Activated B cell treated with CpG ODN at 0.5 μM for 24 hours (primary cell): ENCODE measurements around the gene SHCBP1. TPM values are rescaled to one million over a fixed set of nuclear protein-coding genes. Genes with fewer than 3 reads are reported as not detected.

ENCODE experiments used
- ATAC-seq: fragments of 200-7000 bp; cut with Tn5 transposase; one replicate; pipeline ENCODE4 v1.10.0; 2021; ENCODE audit warnings: low read depth, mild to moderate bottlenecking, moderate library complexity
- CTCF ChIA-PET: fragments of 350-600 bp; sonication (Branson Sonifier 250); formaldehyde crosslinking; loops from one replicate; lab custom pipeline; 2021; ENCODE audit warnings: antibody characterized with exemption; lab: Charles Lee
- POLR2A ChIA-PET: fragments of 350-600 bp; sonication (Branson Sonifier 250); formaldehyde crosslinking; loops from one replicate; lab custom pipeline; 2021; ENCODE audit warnings: antibody characterized with exemption; lab: Charles Lee
- DNase-seq: peaks from one replicate; pipeline ENCODE4 v3.0.0; 2022
- H3K27ac Mint-ChIP-seq: one replicate; pipeline ENCODE4 v1.8.0; 2020; ENCODE audit warnings: mixed read lengths
- H3K27me3 Mint-ChIP-seq: one replicate; pipeline ENCODE4 v1.8.0; 2021; ENCODE audit warnings: mixed read lengths
- H3K36me3 Mint-ChIP-seq: one replicate; pipeline ENCODE4 v1.8.0; 2021; ENCODE audit warnings: low read depth, mixed read lengths
- H3K4me1 Mint-ChIP-seq: one replicate; pipeline ENCODE4 v1.8.0; 2021; ENCODE audit warnings: mixed read lengths
- H3K4me3 Mint-ChIP-seq: one replicate; pipeline ENCODE4 v1.8.0; 2020; ENCODE audit warnings: mild to moderate bottlenecking, mixed read lengths
- H3K9me3 Mint-ChIP-seq: one replicate; pipeline ENCODE4 v1.8.0; 2020; ENCODE audit warnings: mixed read lengths
- CTCF ChIP-seq: fragments of 200-600 bp; IDR thresholded peaks from one replicate; pipeline ENCODE4 v1.8.0; 2022; ENCODE audit warnings: antibody characterized with exemption, mild to moderate bottlenecking
- intact Hi-C: fragments of 100-400 bp; cut with micrococcal nuclease; formaldehyde crosslinking; loops from one replicate; pipeline ENCODE4 v1.15.1; 2024
- total RNA-seq: library from RNA; stranded (reverse); gene quantifications from 2 replicates; pipeline ENCODE4 v1.2.3, GENCODE V29; 2022

Gene SHCBP1
- total RNA-seq, 1 donor from 2014 or later: 2.0 TPM

DNA sequence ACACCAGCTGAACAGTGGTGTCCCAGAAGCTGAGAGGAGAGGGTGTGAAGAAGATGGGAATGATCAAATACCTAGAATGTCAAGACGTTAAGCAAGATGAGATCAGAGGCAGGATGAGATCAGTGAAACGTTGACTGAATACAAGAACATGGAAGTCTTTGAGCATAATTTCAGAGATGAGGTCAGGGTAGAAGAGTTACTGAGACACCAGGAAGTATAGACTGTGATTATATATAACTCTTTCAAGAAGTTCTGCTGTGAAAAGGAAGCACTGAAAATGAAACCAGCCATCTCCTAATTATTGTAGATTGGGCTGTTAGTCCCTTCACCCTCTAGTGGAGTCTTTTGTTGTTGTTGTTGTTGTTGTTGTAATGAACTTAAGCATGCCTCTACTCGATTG lies 9.1 kb downstream of the SHCBP1 start:
- CTCF ChIA-PET: no interaction called here
- Mint-ChIP-seq H3K27ac (no peak overlapping the region), H3K36me3 (no peaks in the 10 kb centered on the region), H3K9me3 (no peaks in the 10 kb centered on the region), H3K27me3 (no peaks in the 10 kb centered on the region), H3K4me1 (no peaks in the 10 kb centered on the region), H3K4me3 (no peak overlapping the region)
- ATAC-seq (peak; percentile 49), DNase-seq (no peak)
- POLR2A ChIA-PET: no interaction called here
- intact Hi-C loops: no loop called here
- no peak for TF ChIP-seq CTCF

GRCh38 chr16:46607529-46607928 lies 13.7 kb downstream of the SHCBP1 start:
- H3K9me3 Mint-ChIP-seq: no peaks in the 10 kb centered on the region
- no peak for DNase-seq
- H3K4me1 Mint-ChIP-seq: no peaks in the 10 kb centered on the region
- no peak for TF ChIP-seq CTCF
- no peak overlapping the region for H3K27ac Mint-ChIP-seq
- ChIA-PET CTCF (interaction anchor here (0.7 to 5.1 kb wide), 4 partner anchors 8 to 59 kb away, joined by 3 to 46 read pairs (median 3); no protein-coding TSS in a partner anchor), POLR2A (no interaction called here)
- no peaks in the 10 kb centered on the region for H3K36me3 Mint-ChIP-seq
- intact Hi-C loops: loop anchor here (1.0 kb wide), 1 partner anchor 53 kb away; no protein-coding TSS in a partner anchor
- no peak overlapping the region for H3K4me3 Mint-ChIP-seq
- no peaks in the 10 kb centered on the region for H3K27me3 Mint-ChIP-seq
- no peak for ATAC-seq

GRCh38 chr16:46606231-46606630 lies 14.9 kb downstream of the SHCBP1 start:
- TF ChIP-seq CTCF: no peak
- ChIA-PET CTCF (interaction anchor here (1.7 to 5.1 kb wide), 2 partner anchors 24 to 52 kb away, joined by 3 to 46 read pairs; no protein-coding TSS in a partner anchor), POLR2A (no interaction called here)
- no peaks in the 10 kb centered on the region for H3K27me3 Mint-ChIP-seq
- H3K4me1 Mint-ChIP-seq: no peaks in the 10 kb centered on the region
- DNase-seq (no peak), ATAC-seq (no peak)
- no peak overlapping the region for H3K27ac Mint-ChIP-seq
- no peak overlapping the region for H3K4me3 Mint-ChIP-seq
- H3K9me3 Mint-ChIP-seq: no peaks in the 10 kb centered on the region
- intact Hi-C loops: no loop called here
- H3K36me3 Mint-ChIP-seq: no peaks in the 10 kb centered on the region

DNA sequence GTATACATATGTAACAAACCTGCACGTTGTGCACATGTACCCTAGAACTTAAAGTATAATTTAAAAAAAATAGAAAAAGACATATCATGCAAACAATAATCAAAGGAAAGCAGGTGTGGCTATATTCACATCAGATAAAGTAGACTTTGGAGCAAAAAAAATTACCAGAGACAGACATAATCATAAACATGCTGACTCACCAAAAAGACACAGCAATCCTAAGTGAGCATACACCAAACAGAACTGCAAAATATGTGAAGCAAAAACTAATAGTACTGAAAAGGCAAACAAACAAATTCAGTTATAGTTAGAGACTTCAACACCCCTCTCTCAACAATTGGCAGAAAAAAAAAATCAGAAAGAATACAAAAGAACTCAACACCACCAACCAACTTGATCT lies 29.9 kb downstream of the SHCBP1 start:
- peaks cover 11% of the 10 kb centered on the region for H3K36me3 Mint-ChIP-seq
- peaks cover 16% of the 10 kb centered on the region for H3K9me3 Mint-ChIP-seq
- H3K27me3 Mint-ChIP-seq: no peaks in the 10 kb centered on the region
- ChIA-PET POLR2A (no interaction called here), CTCF (no interaction called here)
- ATAC-seq (no peak), DNase-seq (no peak)
- no peak overlapping the region for H3K4me3 Mint-ChIP-seq
- intact Hi-C loops: no loop called here
- TF ChIP-seq CTCF: no peak
- H3K27ac Mint-ChIP-seq: no peak overlapping the region
- no peaks in the 10 kb centered on the region for H3K4me1 Mint-ChIP-seq

- H3K4me3 Mint-ChIP-seq: no peak overlapping the region
- ChIA-PET POLR2A (interaction anchor here (0.6 kb wide), 1 partner anchor 30 kb away, joined by 3 read pairs; no protein-coding TSS in a partner anchor), CTCF (no interaction called here)
- no peak for TF ChIP-seq CTCF
- ATAC-seq (no peak), DNase-seq (no peak)
- H3K27ac Mint-ChIP-seq: no peak overlapping the region
- no peaks in the 10 kb centered on the region for H3K27me3 Mint-ChIP-seq
- intact Hi-C loops: no loop called here
- H3K9me3 Mint-ChIP-seq: peaks cover 27% of the 10 kb centered on the region
- peaks cover 3% of the 10 kb centered on the region for H3K4me1 Mint-ChIP-seq
- peaks cover 16% of the 10 kb centered on the region for H3K36me3 Mint-ChIP-seq
Measured at GRCh38 chr16:46586011-46586577, 35.1 kb downstream of the SHCBP1 start.
